Ascending aorta (tissue), 2 donors: ENCODE measurements around the gene MVP. TPM values are rescaled to one million over a fixed set of nuclear protein-coding genes. Genes with fewer than 3 reads are reported as not detected.

ENCODE experiments used
- DNase-seq, 2 donors: peaks; one replicate each; pipeline ENCODE4 v3.0.0-alpha.2; 2019; ENCODE audit warnings: low spot score in 2 of 2
- H3K27ac ChIP-seq, 2 donors: fragments of 200-600 bp; sonication (generic); one replicate each; pipeline ENCODE4 v1.5.1; 2016 to 2017; ENCODE audit warnings: mild to moderate bottlenecking in 1 of 2
- H3K27me3 ChIP-seq: fragments of 200-600 bp; sonication (generic); one replicate; pipeline ENCODE4 v1.5.1; 2017
- H3K36me3 ChIP-seq, 2 donors: fragments of 200-600 bp; sonication (generic); one replicate each; pipeline ENCODE4 v1.5.1; 2016
- H3K4me1 ChIP-seq, 2 donors: fragments of 200-600 bp; sonication (generic); one replicate each; pipeline ENCODE4 v1.5.1; 2016 to 2017; ENCODE audit warnings: mild to moderate bottlenecking in 1 of 2
- H3K4me3 ChIP-seq, 2 donors: fragments of 200-600 bp; sonication (generic); one replicate each; pipeline ENCODE4 v1.5.1; 2016 to 2017; ENCODE audit warnings: mild to moderate bottlenecking in 1 of 2
- H3K9me3 ChIP-seq, 2 donors: fragments of 200-600 bp; sonication (generic); one replicate each; pipeline ENCODE4 v1.5.1; 2016
- intact Hi-C: fragments of 100-400 bp; cut with DNase I; formaldehyde crosslinking; loops from one replicate; pipeline ENCODE4 v1.15.1; 2023
- total RNA-seq: library from RNA; depleted of rRNA; stranded (reverse); fragments of >200 nt; gene quantifications from one replicate; pipeline ENCODE4 v1.1.0, GENCODE V29; 2016
- TF ChIP-seq, protein P1 (sequence below), 3 experiments: fragments of 200-600 bp in 2 of 3; fragments of 450-650 bp in 1 of 3; sonication (generic) in 2 of 3; IDR thresholded peaks; one replicate each; pipeline ENCODE4 v1.5.1; 2016 to 2019; ENCODE audit warnings: antibody characterized with exemption in 3 of 3, mild to moderate bottlenecking in 1 of 3, moderate library complexity in 1 of 3

Gene MVP
- total RNA-seq, 1 donor from 2014 or later = 244 TPM

DNA sequence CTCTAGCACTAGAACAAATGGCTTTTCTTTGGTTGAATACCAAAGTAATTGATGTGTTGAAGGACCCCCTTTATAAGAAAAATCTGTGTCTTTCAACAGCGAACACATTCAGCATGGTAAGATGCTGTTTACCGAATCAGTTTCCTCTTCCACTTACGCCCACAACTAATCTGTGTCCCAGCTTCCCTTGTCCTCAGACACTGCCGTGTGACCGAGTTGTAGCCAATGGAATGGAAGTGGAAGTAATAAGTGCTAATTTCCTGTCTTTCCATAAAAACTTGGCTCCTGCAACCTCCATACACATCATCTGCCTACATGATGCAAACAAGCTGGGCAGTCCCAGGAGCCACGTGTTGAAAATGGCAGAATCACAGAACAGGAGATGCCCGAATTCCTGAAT lies 32.4 kb downstream of the MVP start:
- H3K4me3 ChIP-seq = no peak overlapping the region
- no peaks in the 10 kb centered on the region for H3K27me3 ChIP-seq
- TF ChIP-seq, protein P1, sequence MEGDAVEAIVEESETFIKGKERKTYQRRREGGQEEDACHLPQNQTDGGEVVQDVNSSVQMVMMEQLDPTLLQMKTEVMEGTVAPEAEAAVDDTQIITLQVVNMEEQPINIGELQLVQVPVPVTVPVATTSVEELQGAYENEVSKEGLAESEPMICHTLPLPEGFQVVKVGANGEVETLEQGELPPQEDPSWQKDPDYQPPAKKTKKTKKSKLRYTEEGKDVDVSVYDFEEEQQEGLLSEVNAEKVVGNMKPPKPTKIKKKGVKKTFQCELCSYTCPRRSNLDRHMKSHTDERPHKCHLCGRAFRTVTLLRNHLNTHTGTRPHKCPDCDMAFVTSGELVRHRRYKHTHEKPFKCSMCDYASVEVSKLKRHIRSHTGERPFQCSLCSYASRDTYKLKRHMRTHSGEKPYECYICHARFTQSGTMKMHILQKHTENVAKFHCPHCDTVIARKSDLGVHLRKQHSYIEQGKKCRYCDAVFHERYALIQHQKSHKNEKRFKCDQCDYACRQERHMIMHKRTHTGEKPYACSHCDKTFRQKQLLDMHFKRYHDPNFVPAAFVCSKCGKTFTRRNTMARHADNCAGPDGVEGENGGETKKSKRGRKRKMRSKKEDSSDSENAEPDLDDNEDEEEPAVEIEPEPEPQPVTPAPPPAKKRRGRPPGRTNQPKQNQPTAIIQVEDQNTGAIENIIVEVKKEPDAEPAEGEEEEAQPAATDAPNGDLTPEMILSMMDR (IDR thresholded peaks at IDR 0.05) = no peak
- H3K36me3 ChIP-seq = peaks cover 4 to 11% of the 10 kb centered on the region in 2 donors
- H3K9me3 ChIP-seq = no peaks in the 10 kb centered on the region
- H3K27ac ChIP-seq = no peak overlapping the region
- intact Hi-C loops = no loop called here
- no peak for DNase-seq
- no peaks in the 10 kb centered on the region for H3K4me1 ChIP-seq

- no peak for DNase-seq
- Histone ChIP-seq H3K9me3 (no peaks in the 10 kb centered on the region), H3K4me1 (peaks cover 0 to 11% of the 10 kb centered on the region in 2 donors), H3K36me3 (peaks cover 8 to 10% of the 10 kb centered on the region in 2 donors), H3K27ac (no peak overlapping the region), H3K4me3 (no peak overlapping the region), H3K27me3 (no peaks in the 10 kb centered on the region)
- intact Hi-C loops = no loop called here
- TF ChIP-seq, protein P1 (IDR thresholded peaks at IDR 0.05) = no peak
Measured at GRCh38 chr16:29854520-29855100, 34.3 kb downstream of the MVP start.

DNA sequence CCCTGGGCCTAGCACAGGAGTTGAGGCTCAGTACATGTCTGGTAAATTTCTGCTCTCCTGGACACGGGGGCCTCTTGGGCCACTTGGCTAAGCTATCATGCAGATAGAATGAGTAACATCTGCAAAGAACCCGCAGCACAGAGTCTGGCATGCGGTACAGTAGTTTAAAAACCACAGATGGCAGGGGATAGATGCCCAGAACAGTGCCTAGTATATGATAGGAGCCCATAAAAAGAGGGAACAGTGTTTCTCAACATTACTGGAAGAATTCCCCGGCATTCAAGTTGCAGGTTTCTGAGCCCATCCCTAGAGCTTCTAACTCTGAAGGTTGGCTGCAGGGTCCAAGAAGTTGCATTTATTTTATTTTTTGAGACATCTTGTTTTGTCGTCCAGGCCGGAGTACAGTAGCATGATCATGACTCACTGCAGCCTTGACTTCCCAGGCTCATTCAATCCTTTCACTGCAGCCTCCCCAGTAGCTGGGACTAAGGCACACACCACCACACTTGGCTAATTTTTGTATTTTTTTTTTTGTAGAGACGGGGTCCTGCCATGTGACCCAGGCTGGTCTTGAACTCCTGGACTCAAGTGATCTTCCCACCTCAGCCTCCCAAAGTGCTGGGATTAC lies 37.0 kb downstream of the MVP start:
- Histone ChIP-seq H3K4me3 (no peak overlapping the region), H3K27ac (no peak overlapping the region), H3K4me1 (peaks cover 4 to 25% of the 10 kb centered on the region in 2 donors), H3K27me3 (no peaks in the 10 kb centered on the region), H3K9me3 (no peaks in the 10 kb centered on the region), H3K36me3 (peaks cover 12 to 25% of the 10 kb centered on the region in 2 donors)
- TF ChIP-seq, protein P1 (IDR thresholded peaks at IDR 0.05) = no peak
- no peak for DNase-seq
- intact Hi-C loops = no loop called here

DNA sequence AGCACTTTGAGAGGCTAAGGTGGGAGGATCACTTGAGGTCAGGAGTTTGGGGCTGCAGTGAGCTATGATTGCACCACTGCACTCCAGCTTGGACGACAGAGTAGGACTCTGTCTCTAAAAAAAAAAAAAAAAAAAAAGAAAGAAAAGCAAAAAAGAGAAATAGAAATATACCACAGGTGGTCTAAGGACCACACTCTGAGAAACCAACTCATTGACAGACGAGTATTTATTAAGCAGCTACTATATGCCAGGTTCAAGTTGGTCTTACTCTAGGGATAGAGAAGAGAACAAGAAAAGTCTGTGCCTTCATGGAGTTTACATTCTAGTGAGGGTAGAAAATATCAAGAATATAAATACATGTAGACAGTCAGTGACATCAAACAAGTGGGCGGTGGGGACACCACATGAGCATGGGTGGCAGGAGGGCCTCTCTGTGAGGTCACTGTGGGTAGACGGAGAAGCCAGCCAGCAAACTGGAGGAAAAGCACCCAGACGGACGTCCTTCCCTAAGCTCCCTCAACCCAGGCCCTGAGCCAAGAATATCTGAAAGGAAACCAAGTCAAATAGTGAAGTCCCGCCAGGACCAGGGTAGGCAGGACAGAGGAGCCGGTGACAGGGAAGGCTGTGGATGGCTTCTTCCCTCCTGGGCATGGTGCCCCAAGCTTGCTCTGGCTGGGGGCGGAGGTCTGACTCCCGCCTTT lies 38.0 kb downstream of the MVP start:
- intact Hi-C loops = no loop called here
- no peaks in the 10 kb centered on the region for H3K9me3 ChIP-seq
- DNase-seq = peak in 1 of 2 donors; percentile 72
- H3K36me3 ChIP-seq = peaks cover 12 to 25% of the 10 kb centered on the region in 2 donors
- H3K27ac ChIP-seq = peak overlapping the region; percentile 59
- TF ChIP-seq, protein P1 (IDR thresholded peaks at IDR 0.05) = no peak
- no peaks in the 10 kb centered on the region for H3K27me3 ChIP-seq
- H3K4me3 ChIP-seq = no peak overlapping the region
- H3K4me1 ChIP-seq = peaks cover 4 to 25% of the 10 kb centered on the region in 2 donors

- Histone ChIP-seq H3K27ac (peak overlapping the region; percentile 59), H3K9me3 (no peaks in the 10 kb centered on the region), H3K27me3 (no peaks in the 10 kb centered on the region), H3K4me3 (no peak overlapping the region), H3K36me3 (peaks cover 12 to 25% of the 10 kb centered on the region in 2 donors), H3K4me1 (peaks cover 4 to 25% of the 10 kb centered on the region in 2 donors)
- DNase-seq = no peak
- TF ChIP-seq, protein P1 (IDR thresholded peaks at IDR 0.05) = no peak
- intact Hi-C loops = no loop called here
Measured at GRCh38 chr16:29858974-29859373, 38.7 kb downstream of the MVP start.
